GM18907 (cell line): ENCODE results near the gene ZNF587.
"Not testable (repeated sequence)": the region's sequence is repeated elsewhere in the genome, so short reads cannot be mapped to it uniquely, and the experiment has no call there.

ENCODE experiments used
- ATAC-seq: cut with Tn5 transposase; IDR thresholded peaks from one replicate; pipeline ENCODE4 v1.9.1; 2021; ENCODE audit warnings: mild to moderate bottlenecking, moderate library complexity; ENCODE audit not compliant: unreplicated experiment

ZNF587 gene

DNA sequence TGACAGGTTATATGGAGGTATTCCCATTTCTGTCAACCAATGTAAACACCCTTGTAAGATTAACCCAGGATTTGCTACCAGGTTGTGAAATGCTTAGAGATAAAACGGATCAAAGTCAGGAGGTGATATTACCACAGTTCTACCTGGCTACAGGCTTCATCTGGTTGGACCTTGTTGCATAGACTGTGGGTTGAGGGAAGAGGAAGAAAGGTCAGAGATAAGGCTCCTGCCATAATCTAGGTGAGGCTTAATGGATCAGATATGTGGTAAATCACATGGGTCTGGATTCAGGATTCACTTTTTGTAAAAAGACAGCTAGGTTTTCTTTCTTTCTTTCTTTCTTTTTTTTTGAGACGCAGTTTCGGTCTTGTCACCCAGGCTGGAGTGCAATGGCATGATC, 28.2 kb upstream of the ZNF587 start:
- ATAC-seq: not testable (repeated sequence)

DNA sequence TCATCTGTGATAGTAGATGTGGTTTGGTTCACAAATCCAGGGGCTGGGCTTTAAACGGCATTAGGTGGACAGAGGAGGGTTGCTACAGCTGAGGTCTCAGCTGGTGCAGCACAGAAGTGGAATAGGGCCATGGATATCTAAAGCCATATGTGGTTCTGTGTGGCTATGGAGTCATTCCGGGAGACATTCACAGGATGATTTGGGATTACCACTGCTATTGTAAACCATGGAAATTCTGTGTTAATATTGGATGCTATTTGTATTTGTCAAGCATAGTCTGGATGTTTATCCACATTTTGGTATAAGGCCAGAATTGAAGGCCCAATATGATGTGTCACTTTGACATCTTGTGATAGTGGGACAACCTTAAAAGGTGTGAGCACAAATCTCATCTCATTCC, 26.5 kb upstream of the ZNF587 start:
- not testable (repeated sequence) for ATAC-seq

DNA sequence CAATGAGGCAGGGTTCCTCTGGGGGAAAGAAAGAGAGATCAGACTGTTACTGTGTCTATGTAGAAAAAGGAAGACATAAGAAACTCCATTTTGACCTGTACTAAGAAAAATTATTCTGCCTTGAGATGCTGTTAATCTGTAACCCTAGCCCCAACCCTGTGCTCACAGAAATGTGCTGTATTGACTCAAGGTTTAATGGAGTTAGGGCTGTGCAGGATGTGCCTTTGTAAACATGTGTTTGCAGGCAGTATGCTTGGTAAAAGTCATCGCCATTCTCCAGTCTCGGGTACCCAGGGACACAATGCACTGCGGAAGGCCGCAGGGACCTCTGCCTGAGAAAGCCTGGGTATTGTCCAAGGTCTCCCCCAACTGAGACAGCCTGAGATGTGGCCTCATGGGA, 26.1 kb upstream of the ZNF587 start:
- ATAC-seq: not testable (repeated sequence)

DNA sequence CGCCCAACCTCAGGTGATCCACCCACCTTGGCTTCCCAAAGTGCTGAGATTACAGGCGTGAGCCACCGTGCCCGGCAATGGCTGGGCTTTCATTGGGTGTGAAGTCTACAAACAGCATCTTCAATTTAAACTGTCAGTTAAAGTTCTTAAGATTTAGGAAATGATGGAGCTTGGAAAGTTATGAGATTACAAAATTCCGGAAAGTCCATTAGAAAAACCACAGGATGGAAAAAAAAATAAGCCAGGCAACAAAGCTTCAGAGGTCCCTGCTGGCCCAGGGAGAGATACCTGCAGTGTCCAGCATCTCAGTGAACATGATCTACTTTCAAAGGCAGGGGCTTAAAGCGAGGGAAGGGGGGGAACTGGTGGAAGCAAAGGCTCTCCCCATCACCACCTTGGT, 24.1 kb upstream of the ZNF587 start:
- ATAC-seq: no peak

DNA sequence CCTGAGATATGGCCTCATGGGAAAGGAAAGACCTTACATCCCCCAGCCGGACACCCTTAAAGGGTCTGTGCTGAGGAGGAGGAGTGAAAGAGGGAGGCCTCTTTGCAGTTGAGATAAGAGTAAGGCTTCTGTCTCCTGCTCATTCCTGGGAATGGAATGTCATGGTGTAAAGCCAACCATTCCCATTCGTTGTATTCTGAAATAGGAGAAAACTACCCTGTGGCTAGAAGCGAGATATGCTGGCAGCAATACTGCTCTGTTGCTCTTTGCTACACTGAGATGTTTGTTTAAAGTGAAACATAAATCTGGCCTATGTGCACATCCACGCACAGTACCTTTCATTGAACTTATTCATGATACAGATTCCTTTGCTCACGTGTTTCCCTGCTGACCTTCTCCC, 20.3 kb upstream of the ZNF587 start:
- ATAC-seq: no peak

DNA sequence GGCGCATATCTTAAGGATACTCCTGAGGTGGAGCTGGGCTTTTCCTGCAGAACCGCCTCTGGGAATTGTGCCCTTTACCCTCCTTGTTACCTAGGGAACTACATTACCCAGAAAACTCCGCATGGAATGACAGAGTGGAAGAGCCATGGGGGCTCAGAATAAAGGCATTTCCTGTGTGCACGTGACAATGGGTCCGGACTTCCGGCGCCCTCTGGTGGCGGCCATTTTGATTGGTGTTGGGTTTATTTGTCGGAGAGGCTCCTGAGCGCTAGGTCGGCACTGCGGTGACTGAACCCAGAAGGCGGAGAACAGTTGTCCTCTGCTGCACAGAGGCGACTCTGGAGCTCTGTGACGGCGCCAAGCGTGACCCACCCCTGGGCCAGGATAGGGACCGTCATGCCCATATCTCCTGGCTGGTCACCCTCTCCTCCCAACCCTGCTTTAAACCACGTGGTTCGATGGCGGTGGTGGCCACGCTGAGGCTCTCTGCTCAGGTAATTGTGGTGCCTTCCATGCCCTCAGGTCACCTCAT, 19.5 kb upstream of the ZNF587 start, which contains the start of gene ZNF587B:
TSS of gene ZNF587B (plus strand) at position 229 of the 532 bp plus-strand sequence. CDS start at position 459, 230 bp downstream.
- no peak for ATAC-seq

DNA sequence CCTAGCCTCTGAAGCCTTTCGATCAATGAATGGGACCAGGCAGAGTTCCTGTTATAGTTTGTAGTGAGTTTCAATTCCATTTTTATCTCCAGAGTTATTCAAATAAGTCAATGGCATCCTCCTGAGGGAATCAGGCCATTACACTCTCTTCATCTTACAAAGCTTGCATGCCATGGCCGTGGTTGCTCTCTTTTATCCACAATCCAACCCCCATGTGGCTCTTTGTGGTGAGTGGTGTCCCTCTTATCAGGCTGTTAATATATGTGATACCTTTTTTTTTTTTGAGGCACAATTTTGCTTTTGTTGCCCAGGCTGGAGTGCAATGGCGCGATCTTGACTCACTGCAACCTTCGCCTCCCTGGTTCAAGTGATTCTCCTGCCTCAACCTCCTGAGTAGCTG, 12.7 kb upstream of the ZNF587 start:
- not testable (repeated sequence) for ATAC-seq

DNA sequence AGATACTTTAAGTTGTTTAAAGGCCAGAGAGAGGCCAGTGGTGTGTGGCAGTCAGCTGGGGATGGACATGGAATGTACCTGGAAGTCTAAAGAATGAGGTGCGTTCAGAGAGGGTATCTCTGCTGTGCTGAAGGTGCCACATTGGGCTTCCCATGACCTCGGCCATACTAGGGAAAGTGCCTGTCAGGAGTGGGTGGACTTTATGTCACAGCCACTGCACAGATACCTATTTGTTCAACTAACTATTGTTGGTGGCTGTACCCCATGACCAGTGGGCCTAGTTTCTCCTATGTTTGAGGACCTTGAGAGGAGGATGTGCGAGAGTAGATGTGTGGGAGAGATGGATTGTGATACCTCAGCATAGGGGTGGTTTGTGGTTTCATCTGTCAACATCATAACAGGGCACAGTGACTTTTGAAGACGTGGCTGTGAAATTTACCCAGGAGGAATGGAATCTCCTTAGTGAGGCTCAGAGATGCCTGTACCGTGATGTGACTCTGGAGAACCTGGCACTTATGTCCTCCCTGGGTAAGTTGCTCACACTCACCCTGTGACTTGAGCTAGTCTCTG, 11.0 kb upstream of the ZNF587 start:
- ATAC-seq: not testable (repeated sequence)

DNA sequence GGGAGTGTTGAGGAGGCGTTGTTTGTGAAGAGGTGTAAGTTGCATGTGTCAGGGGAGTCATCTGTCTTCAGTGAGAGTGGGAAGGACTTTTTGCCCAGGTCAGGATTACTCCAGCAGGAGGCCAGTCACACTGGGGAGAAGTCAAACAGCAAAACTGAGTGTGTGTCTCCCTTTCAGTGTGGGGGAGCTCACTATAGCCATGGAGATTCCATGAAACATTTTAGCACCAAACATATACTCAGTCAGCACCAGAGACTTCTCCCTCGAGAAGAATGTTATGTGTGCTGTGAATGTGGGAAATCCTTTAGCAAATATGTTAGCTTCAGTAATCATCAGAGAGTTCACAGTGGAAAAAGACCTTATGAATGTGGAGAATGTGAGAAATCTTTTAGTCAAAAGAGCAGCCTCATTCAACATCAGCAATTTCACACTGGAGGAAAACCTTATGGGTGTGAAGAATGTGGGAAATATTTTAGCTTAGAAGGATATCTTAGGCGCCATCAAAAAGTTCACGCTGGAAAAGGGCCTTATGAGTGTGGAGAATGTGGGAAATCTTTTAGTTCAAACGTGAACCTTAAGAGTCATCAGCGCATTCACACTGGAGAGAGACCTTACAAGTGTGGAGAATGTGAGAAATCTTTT, 8.4 kb upstream of the ZNF587 start:
- no peak for ATAC-seq

DNA sequence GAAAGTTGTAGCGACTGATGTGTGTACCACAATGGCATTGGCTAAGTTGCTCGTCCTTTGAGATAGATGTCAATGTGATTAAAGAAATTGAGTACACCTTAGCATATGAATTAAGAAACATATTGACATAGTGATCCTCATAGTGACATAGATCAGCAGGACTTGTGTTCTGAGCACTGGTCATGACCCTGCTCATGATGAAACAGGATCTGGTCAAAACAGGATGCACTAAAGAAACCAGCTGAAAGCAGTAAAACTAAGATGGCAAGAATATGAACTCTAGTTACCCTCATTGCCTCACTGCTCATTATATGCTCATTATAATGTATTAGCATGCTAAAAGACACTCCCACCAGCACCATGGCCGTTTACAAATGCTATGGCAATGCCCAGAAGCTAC, 2.5 kb upstream of the ZNF587 start:
- not testable (repeated sequence) for ATAC-seq

DNA sequence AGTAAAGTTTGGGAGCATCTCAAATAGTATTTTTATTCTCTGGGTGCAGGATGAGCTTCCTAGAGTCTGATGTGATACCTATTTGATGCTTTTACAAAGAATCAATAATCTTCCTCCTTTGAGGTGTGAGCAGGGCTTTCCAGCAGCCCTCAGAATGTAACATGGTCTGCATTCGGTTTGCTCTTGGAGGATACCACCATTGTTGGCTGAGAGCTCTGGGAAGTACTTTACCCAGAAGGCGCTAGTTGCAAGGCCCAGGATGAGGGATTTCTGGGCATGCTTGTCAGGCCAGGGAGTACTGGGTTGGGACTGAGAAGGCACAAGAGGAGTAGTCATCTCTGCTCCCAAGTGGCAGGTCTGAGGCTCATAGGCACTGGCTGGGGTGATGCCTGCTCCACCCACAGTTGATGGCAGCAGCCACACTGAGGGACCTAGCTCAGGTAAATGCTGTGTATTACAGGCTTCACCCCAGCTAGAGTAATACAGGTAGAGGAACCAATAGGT, 445 bp upstream of the ZNF587 start:
- ATAC-seq: peak; percentile 30

DNA sequence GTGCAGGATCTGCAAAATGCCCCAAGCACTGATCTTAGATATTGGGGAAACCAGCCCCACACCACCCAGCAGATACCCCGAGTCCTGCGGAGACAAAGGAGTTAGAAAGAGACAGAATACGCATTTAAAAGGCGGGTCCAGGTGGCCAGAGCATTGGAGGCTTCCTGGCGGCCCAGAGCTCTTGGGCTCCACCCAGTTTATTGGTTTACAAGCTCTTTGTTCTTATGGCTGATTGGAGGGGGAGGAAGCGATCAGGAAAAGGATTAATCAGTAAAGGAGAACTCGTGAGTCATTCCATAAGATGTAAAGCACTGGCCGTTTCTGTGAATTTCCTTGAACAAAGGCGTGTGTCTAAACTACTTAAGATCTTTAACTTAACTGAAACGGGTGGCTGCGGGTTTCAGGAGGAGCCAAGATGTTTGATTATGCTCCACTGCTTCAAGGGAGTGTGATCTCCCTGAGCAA, 926 bp downstream of the ZNF587 start:
- no peak for ATAC-seq

DNA sequence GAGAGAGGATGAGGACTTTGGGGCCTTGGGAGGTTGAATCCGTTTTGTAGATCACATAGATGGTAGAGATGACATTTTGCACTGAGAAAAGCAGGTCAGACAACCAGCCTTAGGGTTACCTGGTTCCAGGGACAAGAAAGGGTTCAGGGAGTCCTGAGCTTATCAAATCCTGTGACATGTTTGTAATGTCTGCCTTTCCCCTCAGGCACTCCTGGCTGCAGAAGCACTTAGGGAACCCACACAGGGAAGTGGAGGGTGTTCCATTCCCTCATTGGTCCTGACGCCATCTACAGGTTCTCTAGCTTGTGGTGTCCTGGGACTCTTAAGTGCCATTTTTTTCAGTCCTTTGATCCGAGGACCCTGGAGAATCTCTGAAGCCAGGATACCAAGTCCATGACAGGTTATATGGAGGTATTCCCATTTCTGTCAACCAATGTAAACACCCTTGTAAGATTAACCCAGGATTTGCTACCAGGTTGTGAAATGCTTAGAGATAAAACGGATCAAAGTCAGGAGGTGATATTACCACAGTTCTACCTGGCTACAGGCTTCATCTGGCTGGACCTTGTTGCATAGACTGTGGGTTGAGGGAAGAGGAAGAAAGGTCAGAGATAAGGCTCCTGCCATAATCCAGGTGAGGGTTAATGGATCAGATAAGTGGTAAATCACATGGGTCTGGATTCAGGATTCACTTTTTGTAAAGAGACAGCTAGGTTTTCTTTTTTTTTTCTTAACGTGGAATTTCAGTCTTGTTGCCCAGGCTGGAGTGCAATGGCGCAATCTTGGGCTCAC, 2.3 kb downstream of the ZNF587 start:
- ATAC-seq: not testable (repeated sequence)

DNA sequence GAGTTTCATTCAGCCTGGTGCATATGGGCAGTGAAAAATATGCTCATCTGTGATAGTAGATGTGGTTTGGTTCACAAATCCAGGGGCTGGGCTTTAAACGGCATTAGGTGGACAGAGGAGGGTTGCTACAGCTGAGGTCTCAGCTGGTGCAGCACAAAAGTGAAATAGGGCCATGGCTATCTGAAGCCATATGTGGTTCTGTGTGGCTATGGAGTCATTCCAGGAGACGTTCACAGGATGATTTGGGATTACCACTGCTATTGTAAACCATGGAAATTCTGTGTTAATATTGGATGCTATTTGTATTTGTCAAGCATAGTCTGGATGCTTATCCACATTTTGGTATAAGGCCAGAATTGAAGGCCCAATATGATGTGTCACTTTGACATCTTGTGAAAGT, 4.5 kb downstream of the ZNF587 start:
- not testable (repeated sequence) for ATAC-seq

DNA sequence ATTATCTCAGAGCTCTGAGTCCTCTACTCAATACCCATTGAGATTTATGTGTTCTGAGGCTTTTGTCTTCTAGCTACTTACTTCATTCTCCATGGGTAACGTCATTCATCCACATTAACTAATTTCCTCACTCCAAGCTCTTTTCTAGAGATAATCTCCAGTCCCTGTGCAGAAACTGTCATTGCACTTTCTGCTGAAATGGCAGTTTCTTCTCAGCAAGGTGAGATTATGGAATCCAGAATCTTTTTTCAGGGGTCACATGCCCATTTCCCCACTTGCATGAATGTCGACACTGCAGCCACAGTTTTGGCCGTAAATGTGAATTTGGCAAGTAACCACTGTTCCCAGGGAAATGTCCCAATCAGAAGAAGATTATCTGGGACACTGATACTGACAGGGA, 12.7 kb downstream of the ZNF587 start:
- ATAC-seq: not testable (repeated sequence)

DNA sequence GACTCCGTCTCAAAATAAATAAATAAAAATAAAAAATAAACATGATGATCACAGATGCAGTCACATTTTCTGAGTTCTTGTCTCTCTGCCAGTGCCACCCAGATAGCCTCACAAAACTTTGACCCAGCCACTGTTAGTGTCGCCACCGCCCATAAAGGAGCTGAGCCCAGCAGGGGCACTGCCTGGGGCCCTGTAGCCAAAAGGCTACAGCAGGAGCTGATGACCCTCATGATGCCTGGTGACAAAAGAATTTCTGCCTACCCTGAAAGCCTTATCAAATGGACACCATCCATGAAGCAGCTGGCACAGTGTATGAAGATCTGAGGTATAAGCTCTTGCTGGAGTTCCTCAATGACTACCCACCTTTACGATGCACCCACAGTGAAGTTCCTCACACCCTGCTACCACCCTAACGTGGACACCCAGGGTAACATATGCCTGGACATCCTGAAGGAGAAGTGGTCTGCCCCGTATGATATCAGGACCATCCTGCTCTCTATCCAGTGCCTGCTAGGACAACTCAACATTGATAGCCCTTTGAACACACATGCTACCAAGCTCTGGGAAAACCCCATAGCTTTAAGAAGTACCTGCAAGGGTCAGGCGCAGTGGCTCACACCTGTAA, 18.3 kb downstream of the ZNF587 start:
- no peak for ATAC-seq

DNA sequence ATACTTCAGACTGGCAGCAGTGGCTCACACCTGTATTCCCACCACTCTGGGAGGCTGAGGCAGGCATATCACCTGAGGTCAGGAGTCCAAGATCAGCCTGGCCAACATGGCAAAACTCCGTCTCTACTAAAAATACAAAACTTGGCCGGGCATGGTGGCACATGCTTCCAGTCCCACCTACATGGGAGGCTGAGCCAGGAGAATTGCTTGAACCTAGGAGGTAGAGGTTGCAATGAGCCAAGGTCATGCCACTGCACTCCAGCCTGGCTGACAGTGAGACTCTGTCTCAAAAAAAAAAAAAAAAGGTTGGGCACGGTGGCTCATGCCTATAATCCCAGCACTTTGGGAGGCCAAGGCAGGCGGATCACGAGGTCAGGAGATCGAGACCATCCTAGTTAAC, 20.0 kb downstream of the ZNF587 start:
- ATAC-seq: not testable (repeated sequence)

DNA sequence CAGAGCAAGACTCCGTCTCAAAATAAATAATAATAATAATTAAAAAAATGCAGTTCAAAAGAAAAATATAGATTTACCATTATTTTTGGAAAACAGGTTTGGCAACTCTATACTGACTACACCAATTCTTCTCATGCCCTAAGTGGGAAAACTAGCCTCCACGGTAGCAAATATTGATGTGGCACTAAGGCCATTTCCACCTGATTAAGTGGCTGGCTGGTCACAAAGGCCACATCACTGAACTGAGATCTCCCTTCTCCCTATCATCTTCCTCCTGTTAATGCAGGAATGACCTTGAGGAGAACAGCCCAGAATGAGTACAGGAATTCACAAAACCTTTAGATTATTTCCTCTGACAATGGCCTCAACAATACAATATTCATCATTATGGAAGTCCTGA, 20.6 kb downstream of the ZNF587 start:
- no peak for ATAC-seq

DNA sequence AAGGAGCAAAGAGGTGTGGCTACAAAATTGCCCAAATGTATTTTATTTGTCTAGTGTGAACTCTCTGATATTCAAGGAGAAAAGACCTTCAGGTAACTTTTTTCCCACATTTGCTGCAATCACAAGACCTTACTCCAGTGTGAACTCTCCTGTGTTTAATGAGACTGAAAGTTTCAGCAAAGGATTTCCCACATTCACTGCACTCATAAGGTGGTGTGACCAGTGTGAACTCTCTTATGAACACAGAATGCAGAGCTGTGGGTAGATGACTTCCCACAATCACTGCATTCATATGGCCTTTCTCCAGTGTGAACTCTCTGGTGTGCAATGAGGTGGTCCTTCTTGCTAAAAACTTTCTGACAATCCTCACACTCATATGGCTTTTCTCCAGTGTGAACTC, 22.8 kb downstream of the ZNF587 start:
- no peak for ATAC-seq

DNA sequence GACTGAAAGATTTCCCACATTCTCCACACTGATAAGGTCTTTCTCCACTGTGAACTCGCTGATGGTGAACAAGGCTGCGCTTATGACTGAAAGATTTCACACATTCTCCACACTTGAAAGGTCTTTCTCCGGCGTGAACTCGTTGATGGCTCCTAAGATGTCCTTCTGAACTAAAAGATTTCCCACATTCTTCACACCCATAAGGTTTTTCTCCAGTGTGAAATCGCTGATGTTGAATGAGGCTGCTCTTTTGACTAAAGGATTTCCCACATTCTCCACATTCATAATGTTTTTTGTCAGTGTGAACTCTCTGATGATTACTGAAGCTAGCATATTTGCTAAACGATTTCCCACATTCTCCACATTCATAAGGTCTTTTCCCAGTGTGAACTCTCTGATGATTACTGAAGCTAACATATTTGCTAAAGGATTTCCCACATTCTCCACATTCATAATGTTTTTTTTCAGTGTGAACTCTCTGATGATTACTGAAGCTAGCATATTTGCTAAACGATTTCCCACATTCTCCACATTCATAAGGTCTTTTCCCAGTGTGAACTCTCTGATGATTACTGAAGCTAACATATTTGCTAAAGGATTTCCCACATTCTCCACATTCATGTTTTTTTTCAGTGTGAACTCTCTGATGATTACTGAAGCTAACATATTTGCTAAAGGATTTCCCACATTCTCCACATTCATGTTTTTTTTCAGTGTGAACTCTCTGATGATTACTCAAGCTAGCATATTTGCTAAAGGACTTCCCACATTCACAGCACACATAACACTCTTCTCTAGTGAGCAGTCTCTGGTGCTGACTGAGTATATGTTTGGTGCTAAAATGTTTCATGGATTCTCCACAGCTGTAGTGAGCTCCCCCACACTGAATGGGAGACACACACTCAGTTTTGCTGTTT, 24.5 kb downstream of the ZNF587 start:
- not testable (repeated sequence) for ATAC-seq
